NT2/D1 (cell line): ENCODE data around the gene LCE3C.

Experiments used
- SUZ12 ChIP-seq: IDR thresholded peaks from 2 replicates; pipeline ENCODE4 v1.6.1; 2011; ENCODE audit not compliant: insufficient read length, insufficient read depth; ENCODE audit errors: extremely low read depth
- ZNF274 ChIP-seq: IDR thresholded peaks from 2 replicates; pipeline ENCODE4 v1.6.1; 2011; ENCODE audit warnings: mild to moderate bottlenecking, low read depth, low read length

- TF ChIP-seq ZNF274 (no peak), SUZ12 (no peak)
Observed at GRCh38 chr1:152585586-152585985, 14.4 kb upstream of the LCE3C start.
